Forelimb muscle (tissue), 1 donor: ENCODE data around the gene CIB4. TPM values are rescaled to one million over a fixed set of nuclear protein-coding genes. Genes with fewer than 3 reads are reported as not detected.

Experiments
- DNase-seq: peaks from one replicate; pipeline ENCODE4 v3.0.0-alpha.2; 2013; ENCODE audit warnings: low read depth
- polyA plus RNA-seq: library from polyadenylated mRNA; unstranded; fragments of 120-200 nt; gene quantifications from one replicate; pipeline ENCODE4 v1.2.1, GENCODE V29; 2013; ENCODE audit not compliant: insufficient read length

Gene CIB4
- polyA plus RNA-seq, 1 donor, result not detected

DNA sequence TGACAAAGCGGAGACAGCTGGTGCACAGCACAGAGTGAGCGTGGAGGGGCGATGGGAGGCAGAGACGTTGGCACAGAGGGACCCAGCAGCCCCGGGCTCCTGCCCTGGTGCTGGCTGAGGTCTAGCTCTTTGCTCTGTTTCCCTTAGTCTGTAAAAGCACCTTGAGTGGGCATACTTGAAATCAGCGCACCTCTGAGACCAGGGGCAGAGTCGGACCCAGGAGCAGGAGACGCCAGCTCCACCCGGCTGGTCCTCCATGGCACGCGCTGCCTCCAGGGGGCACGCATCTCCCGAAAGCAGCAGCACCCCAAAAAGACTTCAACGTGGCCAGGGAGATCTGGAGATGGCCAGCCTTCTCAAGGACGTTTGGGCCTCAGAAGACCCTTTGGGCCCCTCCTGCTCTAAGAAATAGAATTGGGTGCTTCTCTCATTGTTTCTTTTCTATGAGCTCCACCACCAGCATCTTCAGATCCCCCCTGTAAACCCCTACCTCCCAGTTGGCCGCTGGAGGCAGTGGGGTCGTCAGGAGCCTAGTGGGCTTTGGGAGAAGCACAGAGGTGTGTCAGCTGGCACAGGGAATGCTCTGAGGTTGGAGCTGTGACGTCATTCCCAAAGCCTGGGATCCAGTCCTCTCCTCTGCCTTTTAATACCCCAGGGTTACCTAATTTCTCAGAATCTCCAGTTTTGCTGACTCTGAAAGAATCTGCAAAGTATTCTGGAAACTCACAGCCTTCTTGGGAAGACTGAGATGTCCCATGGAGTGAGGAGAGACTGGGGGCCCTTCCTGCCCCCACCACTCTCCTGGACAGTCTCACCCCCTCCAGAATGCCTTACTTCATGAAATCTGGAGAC is 58.9 kb downstream of the CIB4 start:
- DNase-seq, result no peak

DNA sequence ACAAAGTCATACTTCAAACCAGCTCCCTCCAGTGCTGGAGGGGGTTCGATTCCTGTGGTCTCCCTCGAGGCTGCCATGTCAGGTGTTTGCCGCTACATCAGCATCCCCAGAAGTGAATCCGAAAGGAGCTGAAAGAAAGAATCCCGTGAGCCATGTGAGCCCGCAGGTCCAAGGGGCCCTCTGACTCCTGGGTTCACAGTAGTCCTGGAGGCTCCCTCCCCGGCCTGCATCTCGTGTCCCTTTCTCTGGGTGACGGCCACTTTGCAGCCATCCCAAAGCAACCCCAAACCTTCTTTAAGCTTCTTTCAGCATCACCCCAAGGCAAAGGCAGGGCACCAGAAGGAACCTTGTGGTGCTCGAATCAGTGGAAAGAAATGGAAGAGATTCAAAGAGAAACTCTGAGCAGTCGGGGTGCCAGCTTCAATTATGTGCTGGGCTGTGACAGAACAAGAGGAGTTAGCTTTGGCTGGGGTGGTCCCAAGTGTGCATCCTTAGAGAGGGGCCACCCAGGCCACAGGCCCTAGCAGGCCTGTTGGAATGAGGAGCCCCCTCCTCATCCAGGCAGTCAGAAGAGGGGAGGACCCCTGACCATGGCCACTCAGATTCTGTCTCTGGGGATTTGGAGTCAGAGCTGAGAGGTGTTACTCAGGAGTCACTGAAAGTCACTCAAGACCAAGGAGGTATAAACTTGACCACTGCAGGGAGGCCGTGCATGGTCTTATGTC is 59.7 kb downstream of the CIB4 start:
- DNase-seq, result no peak

DNA sequence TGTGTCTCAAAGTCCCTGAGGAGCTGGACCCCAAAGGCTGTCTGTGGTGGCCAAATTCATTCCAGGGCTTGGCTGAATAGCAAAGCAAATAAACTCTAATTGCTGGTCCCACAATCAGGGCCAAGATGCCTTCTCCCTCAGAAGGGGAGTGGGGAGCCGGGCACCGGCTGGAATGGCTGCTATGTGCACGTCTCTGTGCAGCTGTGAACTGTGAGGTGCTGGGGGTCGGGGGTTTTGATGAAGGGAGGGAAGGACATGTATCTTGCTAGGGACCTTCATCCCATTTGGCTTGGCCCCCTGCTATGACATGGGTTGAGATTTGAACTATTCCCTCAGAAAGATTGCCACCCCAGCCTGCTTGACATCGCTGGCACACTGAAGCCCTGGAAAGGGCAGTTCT is 60.4 kb downstream of the CIB4 start:
- DNase-seq, result no peak

DNA sequence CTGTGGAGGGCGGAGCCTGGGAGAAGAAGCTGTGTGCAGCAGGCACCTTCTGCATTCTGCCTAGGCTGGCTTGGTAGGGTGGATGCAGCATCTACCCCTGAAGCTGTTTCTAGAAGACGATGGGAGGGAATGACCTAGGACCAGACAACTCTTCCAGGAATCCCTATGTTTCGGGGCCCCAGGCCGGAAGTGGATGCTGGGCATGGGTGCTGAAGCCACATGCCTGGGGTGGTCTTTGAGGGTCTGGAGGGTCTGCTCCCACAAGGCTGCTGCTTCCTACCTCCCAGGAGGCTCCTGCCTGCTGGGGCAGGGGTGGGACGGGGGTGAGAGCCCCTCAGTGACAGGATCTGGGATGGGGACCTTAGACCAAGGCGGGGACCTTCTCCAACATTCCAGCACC is 61.0 kb downstream of the CIB4 start:
- DNase-seq, result no peak

DNA sequence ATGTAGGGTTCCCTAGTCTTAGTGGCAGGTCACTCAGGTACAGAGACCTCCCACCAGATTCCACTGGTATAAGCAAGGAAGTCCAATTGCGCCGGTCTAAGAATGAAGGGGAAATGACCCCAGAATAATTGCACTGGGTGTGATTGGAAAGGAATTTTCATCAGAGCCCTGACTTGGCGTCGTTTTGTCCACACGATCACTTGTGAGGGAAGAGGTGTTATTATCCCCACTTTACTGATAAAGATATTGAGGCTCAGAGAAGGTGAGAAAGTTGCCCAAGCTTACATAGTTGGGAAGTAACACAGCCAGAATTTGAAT is 61.5 kb downstream of the CIB4 start:
- DNase-seq, result no peak

DNA sequence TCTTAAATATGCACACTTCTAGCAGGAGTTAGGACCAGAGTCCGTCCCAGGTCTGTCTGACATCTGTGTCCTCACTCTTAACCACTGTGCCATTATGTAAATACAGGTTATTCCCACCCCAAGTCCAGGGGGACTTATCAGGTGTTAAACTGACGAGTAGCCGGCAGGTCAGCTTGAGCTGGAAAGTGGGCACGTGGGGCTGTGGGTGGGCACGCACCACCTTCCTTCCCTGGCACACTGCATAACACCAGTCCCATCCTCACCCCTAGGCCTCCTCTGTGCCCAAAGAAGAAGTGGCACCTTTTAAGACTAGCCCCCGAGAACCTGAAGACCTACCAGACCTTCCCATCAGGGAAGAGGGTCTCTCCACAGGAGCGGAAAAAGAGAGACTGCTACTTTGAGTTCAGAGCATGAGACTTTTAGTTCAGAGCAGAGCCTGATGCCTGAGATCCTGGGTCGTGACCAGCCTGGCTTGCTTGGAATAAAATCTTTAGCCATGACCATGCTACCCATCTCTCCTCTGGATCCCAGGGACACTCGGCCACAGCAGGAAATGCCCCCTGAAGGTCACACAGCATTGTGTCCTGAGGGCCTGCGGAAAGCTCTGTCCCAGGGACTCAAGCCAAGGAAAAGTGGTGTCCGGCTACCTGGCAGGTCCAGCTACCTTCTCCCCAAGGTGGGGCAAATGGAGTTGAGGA is 62.0 kb downstream of the CIB4 start:
- no peak for DNase-seq

DNA sequence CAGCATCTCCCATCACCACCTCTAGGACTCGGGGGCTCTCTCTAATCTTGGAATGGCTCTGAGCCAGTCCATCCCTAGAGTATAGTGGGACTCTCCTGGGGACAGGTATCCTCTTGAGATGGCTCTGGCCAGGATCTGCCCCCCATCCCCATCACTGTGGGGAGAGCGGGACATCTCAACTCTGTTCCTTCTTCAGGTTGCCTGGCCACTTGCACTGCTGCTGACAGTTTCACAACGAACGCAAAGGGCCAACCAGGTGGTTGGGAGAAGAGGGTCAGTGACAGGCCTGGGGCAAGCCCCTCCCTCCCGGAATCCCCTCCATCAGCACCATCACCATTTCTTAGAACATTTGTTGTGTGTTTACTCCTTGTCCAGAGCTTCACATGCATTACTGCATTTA is 62.6 kb downstream of the CIB4 start:
- no peak for DNase-seq

DNA sequence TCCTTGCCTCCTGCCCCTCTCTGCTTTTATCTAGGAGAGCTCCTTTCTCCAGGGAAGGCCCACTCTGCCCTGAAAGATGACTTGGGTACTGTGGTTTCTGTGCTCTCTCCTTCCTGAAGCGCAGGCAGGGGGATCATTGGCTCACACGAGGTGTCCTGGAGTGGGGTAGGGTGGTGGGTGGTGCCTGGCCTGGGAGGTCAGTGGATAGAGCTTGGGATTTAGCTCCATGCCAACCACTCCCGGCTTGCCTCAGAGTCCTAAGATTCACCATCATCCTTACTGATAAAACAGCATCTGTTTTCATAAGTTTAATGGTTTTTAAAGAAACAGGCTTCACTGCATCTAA is 63.1 kb downstream of the CIB4 start:
- no peak for DNase-seq

DNA sequence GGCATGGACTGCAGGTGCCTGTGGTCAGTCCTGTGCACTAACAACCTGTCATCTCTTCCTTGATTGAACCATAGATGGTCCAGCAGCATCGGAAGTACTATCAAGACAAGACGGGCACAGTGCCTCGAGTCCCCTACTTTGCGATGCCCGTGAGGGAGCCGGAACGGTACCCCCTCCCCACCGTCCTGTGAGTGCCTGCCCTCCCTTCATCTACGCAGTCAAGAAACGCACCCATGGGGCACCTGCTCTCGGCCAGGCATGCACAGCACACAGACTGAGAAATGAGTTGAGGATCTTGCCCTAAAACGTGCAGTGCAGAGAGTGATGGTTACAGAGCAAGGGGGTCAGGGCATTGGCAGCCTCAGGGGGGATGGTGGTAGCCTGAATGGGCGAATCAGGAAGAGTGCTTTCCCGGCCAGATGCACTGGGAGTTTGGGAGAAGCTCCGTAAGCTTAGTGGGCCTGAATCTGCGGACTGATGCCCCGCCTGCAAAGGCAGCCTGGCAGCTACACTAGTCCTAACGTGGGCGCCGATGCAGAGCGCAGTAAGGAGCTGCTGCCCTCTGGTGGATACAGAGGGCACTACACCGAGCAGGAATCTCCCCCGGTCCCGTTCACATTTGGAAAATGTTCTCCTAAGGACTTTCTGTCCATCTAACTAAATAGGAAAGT is 63.6 kb downstream of the CIB4 start:
- DNase-seq, result no peak

DNA sequence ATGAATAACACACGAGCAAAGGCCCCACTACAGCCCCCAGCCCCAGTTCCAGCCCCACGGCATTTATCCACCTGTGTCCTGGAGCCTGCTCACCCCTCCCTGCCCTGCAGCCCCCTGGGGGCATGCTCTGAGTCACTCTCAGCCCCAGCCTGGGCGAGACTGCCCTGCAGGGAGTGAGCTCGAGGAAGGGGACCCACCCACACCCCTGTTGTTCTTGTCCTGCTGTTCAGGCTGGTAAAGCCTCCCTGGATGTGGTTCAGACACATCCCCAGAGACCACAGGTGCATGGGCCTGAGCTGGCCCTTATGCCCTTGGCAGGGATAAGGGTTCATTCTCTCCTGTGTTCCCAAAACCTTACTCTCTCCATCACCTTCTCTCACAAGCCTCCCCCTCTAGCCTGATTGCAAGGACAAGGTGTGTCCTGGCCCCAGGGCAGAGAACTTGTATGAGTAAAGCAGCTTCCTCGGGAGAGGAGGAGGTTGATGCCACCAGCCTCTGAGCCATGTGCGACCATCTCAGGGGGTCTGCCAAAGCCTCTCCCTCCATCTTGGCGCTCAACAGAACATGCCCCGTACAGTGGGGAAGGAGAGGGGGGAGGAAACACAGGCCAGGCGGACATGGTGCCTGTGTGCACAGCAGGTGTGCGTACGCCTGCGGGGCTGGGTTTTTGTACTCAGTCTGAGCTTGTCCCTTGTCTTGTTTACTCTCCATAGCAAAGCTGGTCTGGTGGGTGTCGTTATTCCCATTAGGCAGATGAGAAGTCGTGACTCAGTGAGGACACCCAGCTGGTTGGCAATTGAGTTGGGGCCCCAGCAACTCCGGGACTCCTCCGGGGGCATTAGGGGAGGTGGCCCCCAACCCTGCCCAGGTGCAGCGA is 64.4 kb downstream of the CIB4 start:
- DNase-seq, result no peak

DNA sequence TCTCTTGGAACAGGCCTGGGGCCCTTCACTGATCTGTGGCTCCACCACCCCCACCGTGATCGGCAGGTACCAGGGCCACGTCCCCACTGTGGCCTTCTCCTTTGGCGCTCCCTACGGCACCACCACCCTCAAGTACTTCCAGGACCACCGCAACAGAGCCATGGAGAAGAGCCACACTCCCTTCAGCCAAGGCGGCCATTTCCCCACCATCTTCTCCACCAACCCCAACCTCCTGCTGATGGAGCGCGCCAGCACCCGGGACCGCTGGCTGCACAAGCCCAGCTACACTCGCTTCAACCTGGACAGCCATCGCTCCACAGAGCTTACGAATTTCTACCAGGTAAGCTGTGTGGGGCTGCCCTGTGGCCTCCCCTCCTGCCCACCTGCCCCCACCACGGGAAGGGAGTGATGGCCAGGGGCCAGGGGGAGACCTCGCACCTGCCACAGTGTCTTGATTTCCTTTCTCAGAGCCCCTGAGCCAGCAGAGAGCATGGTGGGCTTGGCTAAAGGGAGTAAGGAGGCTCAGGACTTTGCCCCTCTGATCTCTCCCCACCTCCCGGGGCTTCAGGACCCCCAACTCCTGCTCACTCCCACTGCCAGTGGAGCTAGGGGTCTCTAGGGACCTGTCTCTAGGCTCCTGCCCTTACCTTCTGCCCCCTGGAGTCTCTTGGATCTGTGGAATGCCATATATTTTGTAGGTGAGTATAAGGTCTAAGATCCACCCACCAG is 65.2 kb downstream of the CIB4 start:
- DNase-seq, result no peak

DNA sequence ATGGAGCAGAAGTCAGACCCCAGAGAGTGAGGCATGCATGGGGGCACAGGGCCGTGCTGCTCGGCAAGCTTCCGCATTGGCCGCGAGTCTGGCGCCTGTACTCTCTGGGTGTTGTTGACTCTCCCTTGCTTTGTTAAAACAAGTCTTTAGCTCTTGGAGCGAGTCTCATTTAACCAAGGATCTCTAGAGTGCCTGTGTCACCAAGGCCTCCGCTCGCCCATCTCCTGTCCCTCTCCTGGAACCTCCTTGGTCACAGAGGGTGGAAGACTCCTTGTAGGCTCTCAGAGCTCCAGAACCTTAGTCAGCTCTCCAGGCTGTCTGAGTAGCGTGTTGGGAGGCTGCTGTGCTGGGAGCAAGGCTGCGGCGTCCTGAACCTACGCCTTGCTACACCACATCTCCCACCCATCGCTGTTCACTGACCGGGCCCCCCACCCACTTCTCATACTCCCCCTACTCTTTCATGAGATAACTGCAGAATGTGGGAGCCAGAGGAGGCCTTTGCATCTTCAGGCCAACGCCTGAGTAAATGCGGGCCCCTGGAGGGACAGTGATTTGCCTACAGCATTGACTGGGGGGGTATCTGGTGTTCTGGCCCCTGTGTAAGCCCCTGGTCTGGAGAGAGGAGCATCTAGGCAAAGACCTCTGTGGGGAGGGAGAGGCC is 66.1 kb downstream of the CIB4 start:
- no peak for DNase-seq

DNA sequence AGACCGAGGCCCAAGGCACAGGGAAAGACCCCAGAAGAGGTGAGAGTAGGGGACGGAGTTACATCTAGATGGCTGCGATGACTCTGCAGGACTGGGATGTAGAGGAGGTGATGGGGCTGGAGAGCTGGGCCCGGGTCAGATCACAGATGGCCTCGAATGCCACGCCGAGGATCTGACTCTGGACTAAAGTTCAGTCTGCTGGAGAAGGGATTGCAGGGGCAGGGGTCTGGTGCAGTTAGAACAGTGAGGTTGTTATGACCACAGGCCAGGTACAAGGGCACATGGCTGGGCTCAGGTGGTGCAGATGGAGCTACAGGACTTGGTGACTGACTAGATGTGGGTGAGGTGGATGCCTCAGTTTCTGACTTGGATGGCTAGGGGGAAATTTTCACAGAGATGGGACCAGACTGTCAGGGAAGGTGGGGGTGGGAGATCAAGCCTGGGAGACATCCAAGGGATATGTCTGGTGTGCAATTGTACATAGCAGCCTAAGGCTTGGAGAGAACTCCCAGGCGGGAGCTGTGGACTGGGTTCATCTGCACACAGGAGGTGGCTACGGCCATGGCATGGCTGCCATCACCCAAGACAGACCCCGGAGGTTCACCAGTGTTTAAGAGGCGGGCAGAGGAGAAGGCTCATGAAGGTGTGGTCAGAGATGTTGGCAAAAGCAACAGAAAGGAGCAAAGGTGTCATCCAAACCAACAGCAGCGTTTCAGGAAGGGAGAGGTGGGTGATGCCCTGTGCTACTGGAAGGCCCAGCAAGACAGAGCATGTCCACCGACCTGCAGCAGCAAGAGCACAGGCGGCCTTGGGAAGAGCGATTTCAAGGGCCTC is 66.9 kb downstream of the CIB4 start:
- DNase-seq, result no peak

DNA sequence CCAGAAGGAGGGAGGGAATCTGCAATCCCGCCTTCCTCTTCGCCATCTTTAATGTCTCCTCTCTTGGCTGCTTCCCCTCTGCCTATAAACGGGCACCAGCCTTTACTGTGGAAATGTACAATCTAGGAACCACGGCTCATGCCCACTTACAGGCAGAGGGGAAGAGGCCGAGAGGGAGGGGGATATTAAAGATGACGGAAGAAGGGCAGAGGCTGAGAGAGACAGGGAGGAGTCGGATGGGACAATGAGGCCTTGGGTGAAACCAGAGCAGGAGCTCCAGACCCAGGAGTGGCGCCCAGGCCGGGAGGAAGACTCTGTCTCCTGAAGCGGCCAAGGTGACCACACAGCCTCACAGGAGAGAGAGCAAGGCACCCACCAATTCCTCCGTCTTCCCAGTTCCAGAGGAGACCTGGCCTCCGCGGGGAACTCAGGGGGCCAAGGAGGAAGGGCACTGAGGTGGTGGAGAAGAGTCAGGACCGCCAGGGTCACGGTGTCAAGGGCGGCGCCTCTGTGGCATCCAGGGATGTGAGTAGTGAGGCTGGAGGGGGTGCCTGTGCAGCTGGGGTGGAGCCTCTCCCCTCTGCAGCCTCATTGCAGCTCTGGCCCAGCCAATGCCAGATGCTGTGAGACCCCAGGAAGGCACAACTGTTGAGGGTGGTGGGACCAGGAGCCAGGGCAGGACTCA is 67.8 kb downstream of the CIB4 start:
- no peak for DNase-seq

DNA sequence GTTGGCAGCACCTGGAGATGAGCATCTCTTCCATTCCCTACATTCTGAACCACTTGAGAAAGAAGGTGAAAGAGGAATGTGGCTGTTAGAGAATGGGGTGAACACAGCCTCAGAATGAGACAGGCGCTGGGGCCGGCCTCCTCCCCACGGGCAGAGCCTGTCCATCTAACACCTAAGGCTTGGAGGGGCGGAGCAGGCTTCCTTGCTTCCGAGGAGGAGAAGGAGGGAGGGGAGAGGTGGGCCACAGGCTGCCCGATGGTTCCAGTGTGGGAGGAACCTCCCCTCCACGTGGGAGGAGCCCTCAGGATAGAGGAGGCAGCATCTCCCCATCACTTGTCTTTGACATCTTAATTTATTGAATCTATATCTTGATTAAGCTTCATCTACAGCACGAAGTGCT is 68.6 kb downstream of the CIB4 start:
- DNase-seq, result no peak

DNA sequence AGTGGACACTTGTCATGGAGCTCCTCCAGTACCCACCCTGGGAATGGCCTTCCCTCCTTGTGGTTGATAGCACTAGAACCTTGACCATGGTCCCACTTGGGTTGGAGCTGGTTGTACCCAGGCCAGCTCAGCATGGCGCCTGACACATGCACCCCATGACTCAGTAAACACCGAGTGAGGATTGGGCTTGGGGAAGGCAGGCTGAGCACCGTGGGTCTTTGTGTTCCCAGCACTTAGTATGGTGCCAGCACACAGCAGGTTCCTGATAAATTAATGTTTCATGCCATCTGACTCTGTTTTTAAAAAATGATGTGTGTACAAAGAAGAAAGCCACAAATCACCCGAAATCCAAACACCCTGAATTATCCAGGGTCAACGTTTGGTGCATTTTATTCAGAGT is 69.8 kb downstream of the CIB4 start:
- no peak for DNase-seq

DNA sequence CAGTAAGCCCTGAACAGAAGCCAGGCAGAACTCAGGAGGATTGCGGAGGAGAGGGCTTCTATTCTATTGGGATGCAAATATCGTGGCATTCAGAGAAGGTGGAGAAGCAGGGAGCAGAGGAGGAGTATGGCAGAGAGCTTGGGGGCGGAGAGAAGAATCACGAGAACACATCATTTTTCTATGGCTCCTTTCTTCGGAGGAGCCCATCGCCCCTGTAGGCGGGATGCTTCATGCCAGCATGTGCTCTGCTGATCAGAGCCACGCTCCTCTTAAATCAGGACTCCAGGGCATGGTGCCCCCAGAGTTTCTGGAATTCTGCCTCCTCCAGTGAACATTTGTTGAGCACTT is 71.1 kb downstream of the CIB4 start:
- no peak for DNase-seq

DNA sequence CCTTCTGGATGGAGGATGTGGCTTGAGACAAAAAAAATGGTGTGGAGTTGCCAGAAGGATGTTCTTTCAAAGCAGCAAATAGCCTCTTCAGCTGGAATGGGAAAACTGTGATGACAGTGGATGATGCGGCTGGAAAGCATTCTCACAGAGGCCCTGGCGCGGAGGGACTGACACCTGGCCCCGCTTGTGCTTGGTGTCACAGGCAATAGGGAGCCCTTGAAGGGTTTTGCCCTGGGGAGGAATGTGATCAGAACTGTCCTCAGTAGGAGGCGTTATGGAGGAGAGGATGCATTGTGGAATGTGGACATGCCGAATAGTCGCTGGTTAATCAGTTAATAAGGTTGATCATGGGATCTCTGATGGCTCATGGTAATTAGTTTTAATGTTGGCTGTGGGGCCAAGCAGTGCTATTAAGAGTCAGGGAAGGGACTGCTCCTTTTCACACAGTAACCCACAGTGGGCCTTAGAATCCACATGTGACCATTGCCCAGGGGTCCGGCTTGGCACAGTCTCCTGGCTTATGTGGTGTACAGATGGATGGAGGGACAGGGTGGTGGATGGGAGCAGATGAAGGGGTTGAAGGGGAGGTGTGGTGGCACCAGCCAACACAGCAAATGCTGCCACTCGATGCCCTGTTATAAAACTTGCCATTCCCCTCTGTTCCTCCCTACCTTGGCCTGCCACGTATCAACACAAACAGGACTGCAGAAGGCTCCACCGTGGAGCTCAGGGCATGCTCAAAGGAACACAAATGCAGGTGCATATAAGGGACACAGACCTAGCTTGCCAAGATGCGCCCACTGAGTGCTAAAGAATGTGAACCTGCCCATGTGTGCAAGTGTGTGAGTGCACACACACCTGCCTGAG is 71.7 kb downstream of the CIB4 start:
- no peak for DNase-seq
